GM18909 (cell line): ENCODE results near the gene ACER3.
"Not testable (repeated sequence)": the region's sequence is repeated elsewhere in the genome, so short reads cannot be mapped to it uniquely, and the experiment has no call there.

Experiments used
- ATAC-seq: cut with Tn5 transposase; IDR thresholded peaks from one replicate; pipeline ENCODE4 v1.9.1; 2021; ENCODE audit warnings: mild to moderate bottlenecking; ENCODE audit not compliant: unreplicated experiment, poor library complexity

ACER3 gene

DNA sequence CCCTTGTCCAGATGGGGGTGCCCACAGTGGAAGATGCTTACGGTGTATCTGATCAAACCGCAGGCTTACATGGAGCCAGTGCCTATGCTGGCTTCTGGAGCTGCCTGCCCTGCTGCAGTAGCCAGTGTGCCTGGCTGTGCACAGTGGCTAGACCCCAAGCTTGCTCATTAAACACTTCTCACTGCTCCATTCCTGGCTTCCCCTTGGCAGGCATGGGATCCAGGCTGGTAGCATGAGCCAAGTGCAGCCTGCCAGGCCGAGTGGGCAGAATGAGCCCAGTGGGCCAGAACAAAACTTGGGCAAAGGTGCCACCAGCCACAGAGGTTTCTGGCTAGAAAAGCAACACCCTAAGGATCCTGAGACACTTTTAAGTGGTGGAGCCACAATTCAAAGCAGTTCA, 118.1 kb downstream of the ACER3 start:
- ATAC-seq = no peak

DNA sequence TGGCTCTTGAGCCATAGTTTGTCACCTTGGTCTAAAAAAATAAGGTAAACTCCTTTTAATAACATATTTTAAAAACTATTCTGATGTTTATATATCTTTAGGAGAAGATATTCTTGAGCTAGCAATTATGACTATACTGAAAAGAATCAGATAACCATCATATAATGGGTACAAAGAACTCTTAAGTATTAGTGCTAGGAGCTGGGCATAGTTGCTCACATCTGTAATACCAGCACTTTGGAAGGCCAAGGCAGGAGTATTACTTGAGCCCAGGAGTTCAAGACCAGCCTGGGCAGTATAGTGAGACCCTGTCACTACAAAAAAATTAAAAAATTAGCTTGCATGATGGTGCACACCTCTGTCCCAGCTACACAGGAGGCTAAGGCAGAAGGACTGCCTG, 119.5 kb downstream of the ACER3 start:
- ATAC-seq = no peak

DNA sequence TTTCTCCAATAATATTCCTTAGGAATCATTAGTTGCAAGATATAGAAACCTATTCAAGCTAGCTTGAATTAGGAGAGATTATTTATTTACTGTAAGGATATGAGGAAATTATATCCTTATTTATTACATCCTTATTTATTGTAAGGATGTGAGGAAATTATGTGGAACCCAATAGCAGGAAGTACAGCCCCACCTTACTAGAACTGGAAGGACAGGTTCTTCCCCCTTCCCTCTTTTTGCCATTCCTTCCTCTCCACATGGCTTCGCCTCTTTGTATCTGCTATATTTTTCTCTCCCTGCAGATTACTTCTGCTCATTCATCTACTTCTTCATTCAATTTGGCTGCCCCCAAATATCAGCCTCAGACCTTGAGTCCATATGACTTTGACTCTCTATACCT, 124.0 kb downstream of the ACER3 start:
- no peak for ATAC-seq

DNA sequence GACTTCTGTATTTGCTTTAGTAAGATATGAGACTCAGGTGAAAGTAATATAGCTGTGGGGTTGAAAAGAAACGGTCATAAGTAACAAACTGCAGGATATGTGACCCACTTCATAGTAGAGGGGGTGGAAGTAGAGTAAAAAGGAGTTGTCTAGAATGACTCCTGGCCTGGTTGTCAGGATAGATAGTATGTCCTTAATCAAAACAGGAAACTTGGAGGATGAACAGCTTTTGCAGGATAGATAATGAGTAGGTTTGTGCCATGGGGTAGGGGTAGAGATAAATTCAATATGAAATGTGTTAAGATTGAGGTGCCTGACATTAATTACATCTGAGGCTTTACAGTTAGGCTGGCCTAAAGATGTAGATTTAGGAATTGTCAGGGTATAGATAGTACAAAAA, 126.5 kb downstream of the ACER3 start:
- no peak for ATAC-seq

DNA sequence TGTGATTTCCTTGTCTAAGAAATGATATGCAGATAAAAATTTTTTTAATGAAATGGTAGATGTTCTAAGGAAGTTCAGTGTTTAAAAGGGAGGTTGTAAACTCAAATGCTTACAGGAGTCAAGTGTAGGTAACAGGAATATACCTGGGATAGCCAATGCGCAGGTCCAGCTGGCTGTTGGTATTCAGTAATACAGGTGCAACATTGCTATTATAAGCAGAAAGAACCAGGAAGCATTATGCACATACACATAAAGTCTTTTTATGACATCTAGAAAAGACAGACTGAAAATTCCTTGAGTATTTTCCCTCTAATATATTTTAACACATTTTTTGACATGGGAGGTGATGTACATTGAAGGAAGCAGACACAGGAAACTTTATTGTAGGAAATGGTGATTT, 129.9 kb downstream of the ACER3 start:
- ATAC-seq = no peak

DNA sequence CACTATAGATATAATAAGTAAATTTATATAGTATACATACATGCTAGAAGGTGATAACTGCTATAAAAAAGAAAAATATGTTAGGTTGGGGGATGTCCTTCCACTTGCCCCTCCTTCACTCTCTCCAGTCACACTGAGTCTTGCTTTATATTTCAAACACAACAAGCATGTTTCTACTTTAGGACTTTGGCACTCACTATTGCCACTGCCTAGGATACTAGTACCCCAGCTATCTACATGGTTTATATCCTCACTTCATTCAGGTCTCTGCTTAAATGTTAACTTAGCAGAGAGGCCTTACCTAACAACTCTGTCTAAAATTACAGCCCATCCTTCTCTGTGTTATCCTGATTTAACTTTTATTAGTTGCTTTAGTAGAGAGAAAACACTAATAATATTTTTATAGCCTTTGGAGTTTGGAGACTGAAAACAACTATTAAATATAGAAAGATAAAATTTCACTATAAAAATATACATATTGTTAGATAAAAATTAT, 134.4 kb downstream of the ACER3 start:
- no peak for ATAC-seq

DNA sequence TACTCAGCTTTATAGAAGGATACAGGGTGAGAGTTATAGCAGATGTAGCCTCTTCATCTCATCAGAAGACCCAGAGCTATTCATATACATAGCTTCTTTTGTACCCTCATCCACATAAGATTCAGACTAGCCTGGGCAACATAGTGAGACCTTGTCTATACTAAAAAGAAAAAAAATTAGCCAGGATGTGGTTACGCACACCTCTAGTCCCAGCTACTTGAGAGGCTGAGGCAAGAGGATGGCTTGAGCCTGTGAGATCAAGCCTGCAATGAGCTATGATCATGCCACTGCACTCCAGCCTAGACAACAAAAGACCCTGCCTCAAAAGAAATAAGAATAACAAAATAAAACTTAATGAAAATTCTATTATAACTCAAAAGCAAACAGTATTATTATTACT, 136.8 kb downstream of the ACER3 start:
- no peak for ATAC-seq

DNA sequence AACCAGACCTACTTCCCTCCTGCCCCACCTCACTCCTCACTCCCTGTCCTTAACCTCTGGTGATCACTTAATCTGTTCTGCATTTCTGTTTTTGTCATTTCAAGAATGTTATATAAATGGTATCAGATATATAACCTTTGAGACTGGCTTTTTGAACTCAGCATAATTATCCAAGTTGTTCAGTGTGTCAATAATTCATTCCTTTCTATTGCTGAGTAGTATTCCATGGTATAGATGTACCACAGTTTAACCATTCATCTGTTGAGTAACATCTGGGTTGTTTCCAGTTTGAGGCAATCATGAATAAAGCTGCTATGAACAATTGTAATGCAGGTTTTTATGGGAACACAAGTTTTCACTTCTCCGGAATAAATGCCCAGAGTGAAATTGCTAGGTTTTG, 138.9 kb downstream of the ACER3 start:
- ATAC-seq = no peak

DNA sequence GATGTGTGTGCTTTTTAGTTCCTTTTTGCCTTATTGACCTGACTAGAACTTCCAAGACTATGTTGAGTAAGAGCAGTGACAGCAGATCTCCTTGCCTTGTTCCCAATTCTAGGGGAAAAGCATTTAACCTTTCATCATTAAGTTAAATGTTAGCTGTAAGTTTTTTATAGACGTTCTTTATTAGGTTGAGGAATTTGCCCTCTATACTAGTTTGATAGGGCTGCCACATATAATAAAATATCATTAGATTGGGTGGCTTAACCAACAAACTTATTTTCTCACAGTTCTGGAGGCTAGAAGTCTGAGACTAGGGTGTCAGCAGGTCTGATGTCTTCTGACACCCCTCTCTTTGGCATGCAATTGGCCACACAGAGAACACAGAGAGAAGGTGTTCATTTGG, 140.9 kb downstream of the ACER3 start:
- ATAC-seq = no peak

DNA sequence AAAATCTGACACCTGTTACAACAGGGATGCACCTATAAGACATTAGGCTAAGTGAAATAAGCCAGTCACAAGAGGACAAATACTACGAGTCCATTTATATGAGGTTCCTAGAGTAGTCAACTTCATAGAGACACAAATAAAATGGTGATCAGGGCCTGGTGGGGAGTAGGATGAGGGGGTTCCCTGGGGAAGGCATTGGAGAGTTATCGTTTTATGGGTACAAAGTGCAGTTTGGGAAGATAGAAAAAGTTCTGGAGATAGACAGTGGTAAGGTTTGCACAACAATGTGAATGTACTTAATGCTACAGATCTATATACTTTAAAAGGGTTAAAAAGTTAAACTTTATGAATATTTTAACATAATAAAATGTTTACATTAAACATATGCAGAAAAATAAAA, 142.1 kb downstream of the ACER3 start:
- no peak for ATAC-seq

DNA sequence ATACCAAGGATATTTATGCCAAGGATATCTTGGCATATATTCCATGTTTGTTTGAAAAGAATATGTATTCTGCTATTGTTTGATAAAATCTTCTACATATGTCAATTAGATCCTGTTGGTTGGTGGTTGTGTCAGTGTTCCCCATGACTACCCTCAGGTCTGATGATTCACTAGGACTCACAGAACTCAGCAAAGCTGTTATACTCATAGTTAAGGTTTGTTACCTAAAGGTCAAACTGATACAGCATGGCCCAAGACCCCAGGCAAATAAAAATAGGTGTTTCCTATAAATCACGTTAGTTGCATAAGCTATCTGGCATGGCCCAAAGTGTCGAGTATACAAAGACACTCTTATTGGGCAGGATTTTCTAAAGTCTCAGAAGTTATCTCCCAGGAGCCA, 143.2 kb downstream of the ACER3 start:
- no peak for ATAC-seq

DNA sequence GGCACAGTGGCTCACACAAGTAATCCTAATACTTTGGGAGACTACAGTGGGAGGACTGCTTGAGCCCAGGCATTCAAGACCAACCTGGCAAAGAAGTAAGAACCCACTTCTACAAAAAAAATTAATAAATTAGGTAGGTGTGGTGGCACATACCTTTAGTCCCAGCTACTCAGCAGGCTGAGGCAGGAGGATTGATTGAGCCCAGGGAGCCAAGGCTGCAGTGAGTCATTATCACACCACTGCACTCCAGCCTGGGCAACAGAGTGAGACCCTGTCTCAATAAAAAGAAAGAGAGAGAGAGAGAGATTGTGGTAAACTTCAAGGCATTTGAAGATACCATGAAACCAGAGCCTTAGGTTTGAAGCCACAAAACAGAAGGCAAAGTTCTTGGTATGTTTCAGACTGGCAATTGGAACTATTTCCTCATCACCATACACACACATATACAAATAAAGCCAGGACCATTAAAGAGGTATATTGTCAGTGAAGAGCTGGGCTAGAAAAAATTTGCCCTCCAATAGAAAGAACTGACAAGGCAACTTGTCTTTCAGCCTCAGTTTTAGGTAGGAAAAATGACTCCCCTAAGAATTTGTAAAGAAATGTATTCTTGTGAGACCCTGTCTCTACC, 148.9 kb downstream of the ACER3 start:
- no peak for ATAC-seq

DNA sequence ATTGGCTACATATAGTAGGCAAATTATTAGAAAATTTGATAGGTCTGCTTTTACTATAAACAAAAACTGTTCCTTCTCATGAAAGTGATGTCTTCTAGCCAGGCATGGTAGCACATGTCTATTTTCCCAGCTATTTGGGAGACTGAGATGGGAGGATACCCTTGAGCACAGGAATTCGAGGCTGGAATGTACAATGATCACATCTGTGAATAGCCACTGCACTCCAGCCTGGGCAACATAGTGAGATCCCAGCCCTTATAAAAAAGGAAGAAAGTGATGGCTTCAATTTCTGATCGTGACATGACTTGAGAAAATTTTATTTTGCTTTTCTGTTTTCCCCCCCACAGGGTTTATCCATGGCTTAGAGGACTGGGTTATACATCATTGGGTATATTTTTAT, 154.0 kb downstream of the ACER3 start:
- ATAC-seq = no peak

DNA sequence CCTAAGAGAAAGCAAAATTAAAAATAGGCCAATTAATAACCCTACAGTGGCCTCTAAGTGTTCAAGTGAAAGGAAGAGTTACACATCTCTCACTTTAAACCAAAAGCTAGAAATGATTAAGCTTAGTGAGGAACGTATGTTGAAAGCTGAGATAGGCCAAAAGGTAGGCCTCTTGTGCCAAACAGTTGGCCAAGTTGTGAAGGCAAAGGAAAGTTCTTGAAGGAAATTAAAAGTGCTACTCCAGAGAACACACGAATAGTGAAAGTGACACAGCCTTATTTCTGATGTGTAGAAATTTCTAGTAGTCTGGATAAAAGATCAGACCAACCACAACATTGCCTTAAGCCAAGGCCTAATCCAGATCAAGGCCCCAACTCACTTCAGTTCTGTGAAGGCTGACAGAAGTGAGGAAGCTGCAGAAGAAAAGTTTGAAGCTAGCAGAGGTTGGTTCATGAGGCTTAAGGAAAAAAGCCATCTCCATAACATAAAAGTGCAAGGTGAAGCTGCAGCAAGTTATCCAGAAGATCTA, 157.7 kb downstream of the ACER3 start:
- ATAC-seq = not testable (repeated sequence)

DNA sequence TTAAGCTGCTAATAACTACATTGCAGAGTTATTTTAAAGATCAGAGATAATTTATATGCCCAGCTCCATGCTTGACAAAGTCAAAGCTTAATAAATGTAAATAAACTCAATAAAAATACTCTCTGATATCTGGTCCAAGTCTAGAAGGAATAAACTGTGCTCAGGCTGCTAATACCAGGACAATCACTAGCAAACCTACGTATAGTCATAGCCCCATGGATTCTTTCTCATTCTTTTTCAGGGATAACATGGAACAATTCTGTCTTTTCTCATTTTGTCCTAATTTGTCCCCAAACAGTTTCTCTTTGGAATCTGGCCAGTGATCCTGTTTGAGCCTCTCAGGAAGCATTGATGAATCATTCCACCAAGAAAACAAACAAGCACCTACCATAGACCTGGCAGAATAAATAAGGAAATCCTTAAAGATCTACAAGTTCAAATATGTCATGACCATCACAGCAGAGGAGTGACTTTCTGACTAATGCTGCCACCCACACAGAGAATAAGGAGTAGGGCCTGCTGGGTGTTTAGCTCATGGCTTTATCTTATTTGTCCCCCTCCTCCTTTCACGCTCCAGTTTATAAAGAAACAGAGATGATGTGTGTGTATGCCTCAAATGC, 159.4 kb downstream of the ACER3 start:
- no peak for ATAC-seq

DNA sequence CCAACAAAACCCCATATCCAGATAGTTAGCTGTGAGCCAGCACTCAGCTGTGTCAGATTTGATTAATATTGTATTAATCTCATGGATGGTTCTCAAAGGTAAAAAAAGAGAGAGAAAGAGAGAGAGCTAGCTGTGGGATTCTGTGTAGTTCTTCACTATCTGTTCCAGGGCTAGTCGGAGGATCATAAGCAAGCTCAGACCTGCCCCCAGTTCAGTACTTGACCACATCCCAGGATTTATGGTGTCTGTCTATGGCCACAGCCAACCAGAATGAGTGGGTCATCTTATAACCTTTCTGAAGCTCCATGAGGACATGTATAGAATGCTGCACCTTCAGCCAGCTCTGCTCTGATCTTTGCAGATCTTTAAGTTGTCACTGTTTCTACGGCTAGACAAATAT, 160.0 kb downstream of the ACER3 start:
- no peak for ATAC-seq

DNA sequence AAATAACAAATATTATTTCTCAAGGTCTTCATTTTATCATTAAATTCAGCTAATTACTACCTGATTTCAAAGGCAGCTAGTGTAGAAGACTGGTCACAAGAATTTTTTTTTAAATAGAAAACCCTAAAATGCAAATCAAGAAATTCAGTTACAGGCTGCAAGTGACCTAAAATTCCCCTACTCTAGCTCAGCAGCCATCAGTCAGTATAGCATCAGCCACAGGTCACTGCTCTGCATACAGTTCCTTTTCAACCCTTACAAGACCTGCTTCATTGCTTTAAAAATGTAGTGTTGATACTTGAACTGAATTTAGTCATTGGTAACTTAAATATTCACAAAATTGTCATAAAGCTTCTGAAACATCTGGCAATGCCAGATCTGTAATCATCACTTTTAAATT, 164.0 kb downstream of the ACER3 start:
- ATAC-seq = no peak

DNA sequence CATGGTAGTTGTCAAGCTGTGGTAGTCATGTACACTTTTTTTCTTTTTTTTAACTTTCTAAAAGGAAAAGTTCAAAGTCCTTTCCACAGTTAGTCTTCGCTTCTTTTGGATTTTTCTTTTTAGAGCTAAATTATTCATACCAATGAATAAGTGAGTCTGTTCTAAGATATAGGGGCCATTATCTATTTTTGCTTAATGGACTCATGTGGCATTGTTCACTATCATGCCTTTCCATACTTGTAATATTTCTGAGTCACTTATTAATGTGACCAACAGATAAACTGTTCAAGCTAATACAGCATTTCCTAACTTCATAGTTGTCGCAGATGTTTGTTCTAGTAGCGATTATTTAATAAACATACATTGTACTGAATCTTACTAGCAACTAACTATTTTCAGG, 165.5 kb downstream of the ACER3 start:
- ATAC-seq = no peak

DNA sequence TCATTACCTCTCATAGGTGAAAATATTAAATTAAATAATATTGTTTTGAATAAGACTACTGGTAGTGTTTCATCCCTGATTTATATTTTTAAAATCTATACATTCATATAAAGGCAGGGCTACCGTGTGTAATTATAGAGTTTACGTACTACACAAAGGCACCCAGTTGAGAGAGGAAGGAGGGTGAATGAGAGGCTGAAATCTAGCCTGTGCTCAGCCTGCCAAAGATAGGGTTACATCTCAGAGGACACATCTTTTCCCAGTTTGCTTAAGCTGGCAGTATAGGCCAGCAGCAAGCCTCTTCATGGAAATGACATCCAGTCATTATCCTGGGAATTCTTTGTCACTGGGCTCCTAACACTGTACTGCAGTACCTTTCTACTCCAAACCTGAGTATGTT, 166.0 kb downstream of the ACER3 start:
- ATAC-seq = no peak

DNA sequence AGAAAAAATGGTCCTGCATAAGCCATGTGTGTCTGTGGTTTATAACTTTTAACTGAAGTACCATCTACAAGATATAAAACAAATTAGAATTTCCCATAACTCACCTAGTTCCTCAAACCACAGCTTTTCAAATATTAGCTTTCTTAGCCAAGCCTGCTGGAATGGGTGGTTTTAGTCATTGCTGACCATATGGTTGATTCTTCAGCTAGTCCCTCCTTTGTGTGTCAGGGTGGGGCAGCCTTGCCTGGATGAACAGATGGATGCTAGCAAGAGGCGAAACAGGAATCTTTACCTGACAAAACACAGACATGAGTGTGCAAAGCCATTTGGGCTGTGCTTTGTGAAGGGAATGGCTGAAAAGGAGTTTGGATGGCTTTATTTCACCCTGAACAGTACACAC, 166.6 kb downstream of the ACER3 start:
- ATAC-seq = no peak

DNA sequence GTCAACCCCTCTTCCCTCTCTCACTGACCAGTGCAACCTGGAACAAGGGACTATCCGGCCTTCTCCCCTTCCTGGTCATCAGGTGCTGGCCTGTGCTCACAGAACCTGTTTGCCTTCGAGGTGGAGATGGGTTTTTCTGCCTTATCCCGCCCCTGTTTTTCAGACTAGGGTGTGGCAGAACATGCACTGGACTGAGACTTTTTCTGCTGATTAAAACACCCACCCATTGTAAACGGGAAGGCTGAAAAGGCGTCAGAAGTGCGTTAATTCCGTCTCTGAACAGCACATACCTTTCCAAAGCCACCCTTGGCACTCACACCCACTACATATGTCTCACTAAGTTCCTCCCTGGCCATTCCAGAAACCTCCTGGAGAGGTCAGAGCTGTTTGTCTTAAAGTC, 169.1 kb downstream of the ACER3 start:
- no peak for ATAC-seq

DNA sequence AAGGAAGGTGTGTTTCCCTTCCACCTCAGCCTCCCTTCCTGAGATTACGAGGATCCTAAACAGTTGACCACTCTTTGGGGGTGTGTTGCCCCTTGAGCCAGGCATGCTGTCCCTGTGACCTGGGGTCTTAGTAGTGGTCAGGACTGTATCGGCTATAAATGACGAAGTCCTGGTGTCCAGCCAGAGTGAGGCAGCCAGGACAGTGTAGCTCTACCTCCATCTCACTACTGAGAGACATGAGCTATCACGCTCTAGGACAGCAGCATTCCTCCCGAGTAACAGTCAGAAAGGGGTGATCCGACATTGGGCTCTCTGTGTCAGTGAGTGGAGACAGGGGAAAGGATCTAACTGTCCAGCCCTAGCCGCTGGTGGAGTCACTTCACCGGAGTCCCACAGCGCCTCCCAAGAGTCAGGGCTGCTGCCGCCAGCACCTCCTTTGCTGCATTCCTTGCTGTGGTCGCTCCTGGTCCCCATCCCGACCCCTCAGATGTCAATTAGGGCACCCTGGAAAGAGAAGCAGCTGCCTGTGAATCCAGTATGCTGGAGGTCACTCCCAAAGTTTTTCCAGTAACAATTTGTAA, 170.2 kb downstream of the ACER3 start:
- no peak for ATAC-seq
